Brain microvascular endothelial cell (primary cell): ENCODE data around the gene ACBD5.
A peak's percentile ranks its signal among the peaks of the same experiment; 100 is the strongest.

Source experiments
- DNase-seq: peaks from one replicate; pipeline ENCODE4 v3.0.0-alpha.2; 2020
- H3K27ac ChIP-seq: fragments of 250-450 bp; sonication (Bioruptor Pico); 2 replicates; pipeline ENCODE4 v1.5.1; 2020; ENCODE audit warnings: mild to moderate bottlenecking, moderate library complexity
- H3K27me3 ChIP-seq: fragments of 250-450 bp; sonication (Bioruptor Pico); replicated peaks from 2 replicates; pipeline ENCODE4 v1.5.1; 2020; ENCODE audit warnings: mild to moderate bottlenecking
- H3K36me3 ChIP-seq: fragments of 250-450 bp; sonication (Bioruptor Pico); replicated peaks from 2 replicates; pipeline ENCODE4 v1.5.1; 2020; ENCODE audit warnings: mild to moderate bottlenecking
- H3K4me3 ChIP-seq: 2 replicates; pipeline ENCODE4 v1.5.1; 2011; ENCODE audit warnings: low read depth, mild to moderate bottlenecking, control low read depth, low read length, moderate library complexity
- in situ Hi-C: cut with HindIII; loops from 2 replicates; pipeline ENCODE4 v1.10.0; 2017; ENCODE audit warnings: low sequenced_read_pairs, low pct_ligation_motif_present
- TF ChIP-seq, protein P1 (sequence below): IDR thresholded peaks from 2 replicates; pipeline ENCODE4 v1.5.1; 2011; ENCODE audit warnings: low read depth, mild to moderate bottlenecking, moderate library complexity, low read length, control low read depth, inconsistent platforms; ENCODE audit errors: missing control alignments

ACBD5 gene

DNA sequence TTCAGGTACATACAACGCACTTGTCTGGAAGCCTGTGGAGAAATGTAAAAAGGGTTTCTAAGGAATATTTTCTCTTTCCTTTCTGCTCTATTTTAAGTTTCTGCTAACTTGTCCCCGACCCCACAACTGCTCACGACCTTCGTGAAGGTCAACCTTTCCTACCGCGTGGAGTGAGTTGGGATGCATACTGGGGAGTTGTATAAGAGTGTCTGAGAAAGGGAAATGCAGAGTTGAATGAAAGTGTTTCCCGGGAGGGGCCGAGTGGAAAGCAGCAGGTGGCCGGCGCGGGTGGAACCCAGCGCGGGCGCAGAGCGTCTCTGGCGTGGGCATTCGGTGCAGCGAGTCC lies 17.9 kb upstream of the ACBD5 start:
- H3K36me3 ChIP-seq = no peaks in the 10 kb centered on the region
- TF ChIP-seq, protein P1, sequence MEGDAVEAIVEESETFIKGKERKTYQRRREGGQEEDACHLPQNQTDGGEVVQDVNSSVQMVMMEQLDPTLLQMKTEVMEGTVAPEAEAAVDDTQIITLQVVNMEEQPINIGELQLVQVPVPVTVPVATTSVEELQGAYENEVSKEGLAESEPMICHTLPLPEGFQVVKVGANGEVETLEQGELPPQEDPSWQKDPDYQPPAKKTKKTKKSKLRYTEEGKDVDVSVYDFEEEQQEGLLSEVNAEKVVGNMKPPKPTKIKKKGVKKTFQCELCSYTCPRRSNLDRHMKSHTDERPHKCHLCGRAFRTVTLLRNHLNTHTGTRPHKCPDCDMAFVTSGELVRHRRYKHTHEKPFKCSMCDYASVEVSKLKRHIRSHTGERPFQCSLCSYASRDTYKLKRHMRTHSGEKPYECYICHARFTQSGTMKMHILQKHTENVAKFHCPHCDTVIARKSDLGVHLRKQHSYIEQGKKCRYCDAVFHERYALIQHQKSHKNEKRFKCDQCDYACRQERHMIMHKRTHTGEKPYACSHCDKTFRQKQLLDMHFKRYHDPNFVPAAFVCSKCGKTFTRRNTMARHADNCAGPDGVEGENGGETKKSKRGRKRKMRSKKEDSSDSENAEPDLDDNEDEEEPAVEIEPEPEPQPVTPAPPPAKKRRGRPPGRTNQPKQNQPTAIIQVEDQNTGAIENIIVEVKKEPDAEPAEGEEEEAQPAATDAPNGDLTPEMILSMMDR = no peak
- peaks cover 19% of the 10 kb centered on the region for H3K27me3 ChIP-seq
- no peak overlapping the region for H3K27ac ChIP-seq
- in situ Hi-C loops = no loop called here
- DNase-seq = no peak
- H3K4me3 ChIP-seq = peak overlapping the region; percentile 51

DNA sequence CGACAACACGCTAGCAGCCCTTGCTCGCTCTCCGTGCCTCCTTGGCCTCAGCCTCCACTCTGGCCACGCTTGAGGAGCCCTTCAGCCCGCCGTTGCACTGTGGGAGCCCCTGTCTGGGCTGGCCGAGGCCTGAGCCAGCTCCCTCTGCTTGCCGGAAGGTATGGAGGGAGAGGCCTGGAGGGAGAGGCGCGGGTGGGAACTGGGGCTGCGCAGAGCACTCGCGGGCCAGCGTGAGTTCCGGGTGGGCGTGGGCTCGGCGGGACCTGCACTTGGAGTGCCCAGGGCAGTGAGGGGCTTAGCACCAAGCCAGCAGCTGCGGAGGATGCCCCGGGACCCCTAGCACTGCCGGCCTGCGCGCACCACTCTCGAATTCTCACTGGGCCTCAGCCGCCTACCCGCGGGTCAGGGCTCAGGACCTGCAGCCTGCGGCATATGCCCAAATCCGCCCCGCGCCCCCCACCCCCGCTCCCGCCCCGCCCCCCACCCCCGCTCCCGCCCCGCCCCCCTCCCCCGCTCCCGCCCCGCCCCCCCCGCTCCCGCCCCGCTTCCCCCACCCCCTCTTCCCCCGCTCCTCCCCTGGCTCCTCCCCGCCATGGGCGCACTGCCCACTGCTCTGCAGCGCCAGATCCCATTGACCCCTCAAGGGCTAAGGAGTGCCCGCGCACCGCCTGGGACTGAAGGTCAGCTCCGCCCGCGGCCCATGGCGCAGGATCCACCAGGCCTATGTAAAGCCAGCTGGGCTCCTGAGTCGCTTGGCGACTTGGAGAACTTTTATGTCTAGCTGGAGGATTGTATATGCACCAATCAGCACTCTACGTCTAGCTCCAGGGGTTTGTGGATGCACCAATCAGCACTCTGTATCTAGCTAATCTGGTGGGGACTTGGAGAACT lies 15.9 kb upstream of the ACBD5 start:
- H3K27me3 ChIP-seq = peaks cover 18% of the 10 kb centered on the region
- DNase-seq = no peak
- H3K27ac ChIP-seq = no peak overlapping the region
- in situ Hi-C loops = no loop called here
- no peak overlapping the region for H3K4me3 ChIP-seq
- TF ChIP-seq, protein P1 = no peak
- H3K36me3 ChIP-seq = no peaks in the 10 kb centered on the region

DNA sequence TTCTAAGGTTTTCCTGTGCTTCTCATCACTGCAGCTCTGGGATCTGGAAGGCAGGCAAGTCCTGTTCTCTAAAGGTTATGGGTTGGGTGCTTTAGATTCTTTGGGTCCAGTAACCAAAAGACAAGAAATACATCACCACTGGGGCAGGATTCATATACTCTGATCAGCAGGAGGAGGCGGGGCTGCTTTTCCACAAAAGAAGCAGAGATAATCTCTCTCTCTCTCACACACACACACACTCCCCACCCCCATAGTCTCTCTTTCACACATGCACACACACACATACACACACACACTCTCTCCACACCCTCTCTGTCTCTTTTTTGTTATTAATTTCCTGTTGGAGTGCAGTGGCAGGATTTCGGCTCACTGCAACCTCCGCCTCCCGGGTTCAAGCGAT lies 13.0 kb upstream of the ACBD5 start:
- TF ChIP-seq, protein P1 = no peak
- no peak overlapping the region for H3K4me3 ChIP-seq
- peaks cover 2% of the 10 kb centered on the region for H3K27me3 ChIP-seq
- no peak for DNase-seq
- H3K36me3 ChIP-seq = no peaks in the 10 kb centered on the region
- no peak overlapping the region for H3K27ac ChIP-seq
- in situ Hi-C loops = no loop called here

DNA sequence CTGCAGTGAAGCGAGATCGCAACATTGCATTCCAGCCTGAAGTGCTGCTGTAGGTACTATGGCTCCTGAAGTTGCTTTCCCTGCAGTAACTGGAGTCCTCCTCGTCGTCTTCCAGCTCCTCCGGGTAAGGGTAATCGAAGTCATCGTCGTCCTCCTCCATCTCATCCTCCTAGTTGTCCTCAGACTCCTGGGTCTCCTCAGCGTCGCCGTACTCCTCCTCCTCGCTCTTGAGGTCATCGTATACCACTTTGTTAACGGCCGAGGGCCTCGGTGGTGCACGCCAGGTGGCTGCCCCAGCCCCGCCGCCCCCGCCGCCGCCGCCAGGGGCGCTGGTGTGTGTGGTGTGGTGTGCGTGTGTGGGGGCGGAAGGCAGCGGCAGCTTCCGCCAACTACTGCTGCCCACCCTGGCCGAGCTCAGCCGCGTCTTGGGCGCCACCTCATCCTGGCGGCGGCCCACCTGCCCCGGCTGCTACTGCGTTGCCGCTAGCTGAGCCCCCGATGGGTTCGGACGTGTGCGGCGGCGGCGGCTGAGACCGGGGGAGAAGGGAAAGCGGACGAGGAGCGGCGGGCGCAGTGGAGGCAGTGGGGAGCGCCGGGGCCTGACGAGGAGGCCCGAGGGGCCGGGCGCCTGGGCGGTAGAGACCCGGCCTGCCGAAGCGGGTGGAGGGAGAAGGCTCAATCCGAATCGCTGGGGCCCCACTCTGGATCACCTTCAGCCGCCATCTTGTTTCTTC lies 11.8 kb upstream of the ACBD5 start:
- TF ChIP-seq, protein P1 = peak; percentile 48
- H3K4me3 ChIP-seq = peak overlapping the region; percentile 59
- H3K36me3 ChIP-seq = no peaks in the 10 kb centered on the region
- in situ Hi-C loops = no loop called here
- no peak overlapping the region for H3K27ac ChIP-seq
- H3K27me3 ChIP-seq = no peaks in the 10 kb centered on the region
- DNase-seq = peak; percentile 39

DNA sequence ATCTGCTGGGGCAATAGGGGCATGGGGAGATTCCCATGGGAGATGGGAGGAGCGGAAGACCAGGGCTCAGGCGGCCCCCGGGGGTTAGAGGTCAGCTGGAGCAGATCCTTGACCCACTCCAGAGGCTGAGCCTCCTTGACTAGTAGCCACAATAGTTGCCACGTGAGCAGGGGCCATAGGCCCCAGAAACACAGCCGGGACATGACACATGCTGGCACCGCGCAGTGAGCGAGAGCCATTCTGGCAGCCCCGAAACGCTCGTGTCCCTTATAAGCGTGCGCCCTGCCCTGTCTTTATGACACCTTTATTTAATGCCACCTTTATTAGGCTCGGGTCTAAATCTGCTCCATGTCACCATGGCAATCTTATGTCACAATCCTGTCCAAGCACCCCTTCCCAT lies 11.0 kb upstream of the ACBD5 start:
- Histone ChIP-seq H3K4me3 (no peak overlapping the region), H3K27ac (no peak overlapping the region), H3K27me3 (no peaks in the 10 kb centered on the region), H3K36me3 (no peaks in the 10 kb centered on the region)
- in situ Hi-C loops = no loop called here
- no peak for DNase-seq
- TF ChIP-seq, protein P1 = no peak
